Astrocyte of the spinal cord (primary cell): Measurements from ENCODE around the gene KASH5.
"Not testable (repeated sequence)": the region's sequence is repeated elsewhere in the genome, so short reads cannot be mapped to it uniquely, and the experiment has no call there.

Source experiments
- DNase-seq: peaks from one replicate; pipeline ENCODE4 v3.0.0; 2011; ENCODE audit warnings: low read depth, low spot score
- H3K4me3 ChIP-seq: 2 replicates; pipeline ENCODE4 v1.5.1; 2011; ENCODE audit warnings: low read depth, mild to moderate bottlenecking, low read length, moderate library complexity
- in situ Hi-C: cut with HindIII; loops from 2 replicates; pipeline ENCODE4 v1.10.0; 2017; ENCODE audit warnings: low sequenced_read_pairs
- TF ChIP-seq, protein P1 (sequence below): IDR thresholded peaks from 2 replicates; pipeline ENCODE4 v1.5.1; 2012; ENCODE audit warnings: low read depth, mild to moderate bottlenecking, low read length, inconsistent platforms

The KASH5 gene

DNA sequence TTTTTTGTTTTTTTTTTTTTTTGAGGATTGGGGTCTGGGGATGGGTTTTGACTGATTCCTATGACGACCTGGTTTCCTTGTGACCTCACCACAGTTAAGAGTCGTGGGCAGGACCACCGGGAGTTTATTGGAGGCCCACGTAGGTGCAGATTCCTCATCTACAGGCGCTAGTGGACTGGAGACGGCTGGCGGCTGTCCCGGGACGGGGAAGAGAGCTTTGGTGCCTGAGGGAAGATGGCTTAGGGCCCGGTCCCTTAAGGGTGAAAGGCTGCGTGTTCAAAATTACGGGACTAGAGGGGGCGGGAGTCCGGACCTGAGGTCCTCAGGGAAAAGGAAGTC is 25.2 kb upstream of the KASH5 start:
- DNase-seq = no peak
- TF ChIP-seq, protein P1, sequence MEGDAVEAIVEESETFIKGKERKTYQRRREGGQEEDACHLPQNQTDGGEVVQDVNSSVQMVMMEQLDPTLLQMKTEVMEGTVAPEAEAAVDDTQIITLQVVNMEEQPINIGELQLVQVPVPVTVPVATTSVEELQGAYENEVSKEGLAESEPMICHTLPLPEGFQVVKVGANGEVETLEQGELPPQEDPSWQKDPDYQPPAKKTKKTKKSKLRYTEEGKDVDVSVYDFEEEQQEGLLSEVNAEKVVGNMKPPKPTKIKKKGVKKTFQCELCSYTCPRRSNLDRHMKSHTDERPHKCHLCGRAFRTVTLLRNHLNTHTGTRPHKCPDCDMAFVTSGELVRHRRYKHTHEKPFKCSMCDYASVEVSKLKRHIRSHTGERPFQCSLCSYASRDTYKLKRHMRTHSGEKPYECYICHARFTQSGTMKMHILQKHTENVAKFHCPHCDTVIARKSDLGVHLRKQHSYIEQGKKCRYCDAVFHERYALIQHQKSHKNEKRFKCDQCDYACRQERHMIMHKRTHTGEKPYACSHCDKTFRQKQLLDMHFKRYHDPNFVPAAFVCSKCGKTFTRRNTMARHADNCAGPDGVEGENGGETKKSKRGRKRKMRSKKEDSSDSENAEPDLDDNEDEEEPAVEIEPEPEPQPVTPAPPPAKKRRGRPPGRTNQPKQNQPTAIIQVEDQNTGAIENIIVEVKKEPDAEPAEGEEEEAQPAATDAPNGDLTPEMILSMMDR = no peak
- in situ Hi-C loops = no loop called here
- H3K4me3 ChIP-seq = peak overlapping the region; percentile 96

GRCh38 chr19:49363268-49364082 is 24.6 kb upstream of the KASH5 start, which contains the start of gene DKKL1:
Gene DKKL1, plus strand, starts transcription at chr19:49363877. Its CDS starts 122 bp downstream, at chr19:49363999.
- in situ Hi-C loops = no loop called here
- DNase-seq = peak; percentile 99
- TF ChIP-seq, protein P1 = no peak
- H3K4me3 ChIP-seq = peak within 1 kb of the TSS; percentile 96

DNA sequence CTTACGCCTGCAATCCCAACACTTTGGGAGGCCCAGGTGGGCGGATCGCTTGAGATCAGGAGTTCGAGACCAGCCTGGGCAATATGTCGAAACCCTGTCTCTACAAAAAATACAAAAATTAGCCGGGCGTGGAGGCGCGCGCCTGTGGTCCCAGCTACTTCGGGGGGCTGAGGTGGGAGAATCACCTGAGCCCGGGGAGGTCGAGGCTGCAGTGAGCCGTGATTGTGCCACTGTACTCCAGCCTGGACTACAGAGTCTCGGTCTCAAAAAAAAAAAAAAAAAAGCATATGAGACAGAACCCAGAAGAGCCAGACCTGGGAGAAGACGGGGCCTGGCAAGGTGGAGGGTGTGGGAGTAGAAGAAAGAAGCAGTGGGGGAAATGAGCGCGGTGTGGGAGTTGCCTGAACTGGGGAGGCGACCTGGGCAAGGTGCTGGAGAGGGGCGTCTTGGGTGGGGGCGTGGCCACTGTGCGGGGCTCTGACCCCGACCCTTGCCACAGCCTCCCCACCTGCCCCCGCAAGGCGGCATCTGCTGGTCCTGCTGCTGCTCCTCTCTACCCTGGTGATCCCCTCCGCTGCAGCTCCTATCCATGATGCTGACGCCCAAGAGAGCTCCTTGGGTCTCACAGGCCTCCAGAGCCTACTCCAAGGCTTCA is 23.8 kb upstream of the KASH5 start:
- no peak for DNase-seq
- in situ Hi-C loops = no loop called here
- TF ChIP-seq, protein P1 = no peak
- peak overlapping the region; percentile 26 for H3K4me3 ChIP-seq

DNA sequence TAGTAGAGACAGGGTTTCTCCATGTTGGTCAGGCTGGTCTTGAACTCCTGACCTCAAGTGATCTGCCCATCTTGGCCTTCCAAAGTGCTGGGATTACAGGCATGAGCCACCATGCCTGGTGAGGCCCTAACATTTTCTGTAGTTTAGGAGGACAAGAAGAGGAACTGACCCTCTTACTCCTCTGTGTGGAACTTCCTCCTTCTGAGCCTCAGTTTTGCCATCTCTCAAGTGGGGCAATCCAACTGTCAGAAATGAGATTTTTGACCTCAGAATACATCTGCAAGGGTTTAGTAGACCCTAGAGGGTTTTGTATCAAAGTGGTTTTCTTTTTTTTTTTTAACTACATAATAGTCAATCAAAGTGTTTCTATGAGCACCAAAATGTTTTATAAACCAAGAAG is 21.9 kb upstream of the KASH5 start:
- DNase-seq = no peak
- in situ Hi-C loops = no loop called here
- TF ChIP-seq, protein P1 = no peak
- H3K4me3 ChIP-seq = no peak overlapping the region

DNA sequence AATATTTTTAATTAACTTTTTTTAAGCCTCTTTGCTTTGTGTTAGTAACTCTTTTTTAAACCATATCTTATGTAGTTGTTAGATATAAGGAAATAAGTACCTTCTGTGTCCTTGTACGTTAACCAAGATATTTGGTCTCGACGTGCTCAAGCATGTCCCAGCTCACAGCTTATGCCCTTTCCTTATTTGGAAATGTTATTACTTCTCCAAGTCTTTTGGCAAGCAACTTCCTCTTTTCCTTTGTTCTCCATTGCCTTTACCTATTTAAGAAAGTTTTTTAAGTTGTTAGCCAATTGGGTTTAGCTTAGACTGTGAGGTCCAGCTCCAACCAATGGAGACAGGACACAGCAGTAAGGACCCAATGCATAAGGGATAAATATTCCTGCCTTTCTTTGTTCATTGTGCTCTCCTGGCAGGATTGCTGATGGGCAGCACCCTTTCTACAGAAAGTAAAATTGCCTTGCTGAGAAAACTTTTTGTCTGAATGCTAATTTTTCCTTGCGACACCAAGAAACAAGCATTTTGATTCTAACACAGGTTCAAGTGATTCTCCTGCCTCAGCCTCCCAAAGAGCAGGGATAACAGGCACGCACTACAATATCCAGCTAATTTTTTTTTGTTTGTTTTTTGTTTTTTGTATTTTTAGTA is 19.2 kb upstream of the KASH5 start:
- TF ChIP-seq, protein P1 = no peak
- no peak for DNase-seq
- in situ Hi-C loops = no loop called here
- H3K4me3 ChIP-seq = no peak overlapping the region

DNA sequence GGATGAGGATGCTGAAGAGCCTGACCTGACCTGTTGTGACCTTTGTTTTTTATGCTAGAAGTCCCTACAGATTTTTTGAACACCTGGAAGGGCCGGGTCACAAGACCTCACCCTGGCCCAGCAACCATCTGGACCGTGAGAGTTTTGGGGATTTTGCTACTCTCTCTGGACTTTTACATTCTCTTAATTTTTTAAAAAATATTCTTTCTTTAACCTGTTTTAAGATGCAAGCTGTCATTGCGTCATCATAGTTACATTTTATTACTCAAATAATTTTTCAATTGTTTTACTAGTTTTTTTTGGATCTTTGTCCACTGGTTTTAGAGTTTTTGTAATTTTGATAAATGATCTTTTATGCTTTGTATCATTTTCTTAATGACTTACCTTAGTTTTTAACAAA is 16.9 kb upstream of the KASH5 start:
- no peak overlapping the region for H3K4me3 ChIP-seq
- in situ Hi-C loops = no loop called here
- TF ChIP-seq, protein P1 = no peak
- no peak for DNase-seq

DNA sequence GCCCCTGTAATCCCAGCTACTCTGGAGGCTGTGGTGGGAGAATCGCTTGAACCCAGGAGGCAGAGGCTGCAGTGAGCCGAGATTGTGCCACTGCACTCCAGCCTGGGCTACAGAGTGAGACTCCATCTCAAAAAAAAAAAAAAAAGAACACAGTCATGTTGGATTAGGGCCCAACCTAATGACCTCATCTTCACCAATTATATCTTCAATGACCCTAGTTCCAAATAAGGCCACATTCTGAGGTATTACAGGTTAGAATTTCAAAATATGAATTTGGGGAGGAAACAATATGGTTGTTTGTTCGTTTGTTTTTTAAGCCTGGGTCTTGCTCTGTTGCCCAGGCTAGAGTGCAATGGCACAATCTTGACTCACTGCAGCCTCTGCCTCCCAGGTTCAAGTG is 14.9 kb upstream of the KASH5 start:
- in situ Hi-C loops, DNase-seq, H3K4me3 ChIP-seq: not testable (repeated sequence)
